Activated effector memory CD4-positive, alpha-beta T cell treated with Interleukin-2 at 50 U/mL for 16 hours (primary cell): ENCODE measurements around the gene FAM89A.
A peak's percentile ranks its signal among the peaks of the same experiment; 100 is the strongest.

Experiments used
- DNase-seq: peaks from one replicate; pipeline ENCODE4 v3.0.0-alpha.2; 2020

Gene FAM89A

DNA sequence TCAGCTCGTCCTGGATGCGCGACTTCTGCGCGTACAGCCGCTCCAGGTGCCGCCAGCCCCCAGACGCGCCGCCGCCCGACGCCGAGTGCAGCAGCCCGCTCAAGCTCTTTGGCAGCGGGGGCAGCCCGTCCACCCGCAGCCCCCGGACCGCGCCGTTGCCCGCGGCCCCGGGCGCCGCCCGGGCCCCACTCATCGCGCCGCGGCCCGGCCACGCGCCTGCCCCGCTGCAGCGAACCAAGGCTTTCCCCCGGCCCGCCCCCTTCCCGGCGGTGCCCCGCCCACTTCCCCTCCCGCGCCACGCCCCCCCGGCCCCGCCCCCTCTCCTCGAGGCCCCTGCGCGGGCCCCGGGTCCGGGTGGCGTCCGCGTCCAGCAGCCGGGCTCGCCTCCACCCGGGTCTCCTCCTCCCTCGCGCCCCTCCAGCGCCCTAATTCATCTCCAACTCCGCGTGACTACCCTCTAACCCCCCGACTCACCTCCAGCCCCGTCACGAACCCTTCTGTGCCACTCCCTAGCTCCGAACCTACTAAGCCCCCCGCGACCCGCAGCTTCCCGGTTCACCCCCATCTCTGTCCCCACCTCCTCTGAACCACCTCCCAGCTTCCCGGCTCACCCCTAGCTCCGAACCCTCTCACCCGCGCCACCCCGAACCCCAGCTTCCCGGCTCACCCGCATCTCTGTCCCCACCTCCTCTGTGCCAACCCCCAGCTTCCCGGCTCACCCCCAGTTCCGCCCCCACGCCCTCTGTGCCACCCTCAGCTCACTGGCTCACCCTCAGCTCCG lies at the start of gene FAM89A:
Gene FAM89A (minus strand): TSS at position 236 of the 781 bp plus-strand sequence. CDS start 43 bp downstream, at position 193.
- peak; percentile 63 for DNase-seq

GRCh38 chr1:231084353-231084752 lies 44.3 kb upstream of the FAM89A start:
- DNase-seq: no peak

- DNase-seq: no peak
Observed at GRCh38 chr1:231079163-231079562, 39.1 kb upstream of the FAM89A start.

GRCh38 chr1:231078250-231078649 lies 38.2 kb upstream of the FAM89A start:
- no peak for DNase-seq

- no peak for DNase-seq
Observed at GRCh38 chr1:231076802-231077201, 36.7 kb upstream of the FAM89A start.

DNA sequence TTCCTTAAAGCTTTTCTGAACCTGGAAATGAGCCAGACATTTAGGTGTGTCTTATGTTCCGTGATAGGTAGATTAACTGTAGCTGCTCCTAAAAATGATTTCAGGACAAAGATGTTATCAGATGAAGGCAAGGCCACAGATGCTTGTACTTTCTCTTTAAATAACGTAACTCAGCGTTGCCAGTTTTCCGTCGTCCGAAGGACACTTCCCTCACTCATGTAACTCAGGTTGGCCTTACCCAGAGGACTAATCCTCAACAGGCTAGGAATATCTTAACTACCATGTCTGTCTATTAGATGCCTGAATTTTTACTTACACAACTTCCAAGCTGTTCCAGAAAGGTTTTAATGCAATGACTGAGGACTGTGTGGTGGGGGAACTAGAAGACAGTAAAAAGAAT lies 35.4 kb upstream of the FAM89A start:
- DNase-seq: no peak

DNA sequence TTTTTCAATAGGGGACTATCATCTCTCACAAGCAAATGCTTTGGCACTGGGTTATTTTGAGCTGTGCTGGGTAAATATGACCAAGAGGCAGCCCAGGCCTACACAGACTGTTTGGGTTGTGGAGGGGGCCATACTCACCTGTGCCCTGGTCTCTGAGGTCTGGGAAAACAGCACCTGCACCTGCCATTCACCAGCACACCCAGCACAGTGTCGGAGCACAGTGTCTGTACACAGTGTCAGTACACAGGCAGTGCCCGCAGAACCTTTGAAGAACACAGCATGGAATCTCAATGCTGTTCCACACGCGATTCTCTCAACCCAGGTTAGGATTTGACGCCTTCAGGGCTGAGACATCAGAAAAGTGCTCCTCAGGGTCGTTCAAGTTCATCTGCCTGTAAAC lies 35.0 kb upstream of the FAM89A start:
- DNase-seq: no peak

DNA sequence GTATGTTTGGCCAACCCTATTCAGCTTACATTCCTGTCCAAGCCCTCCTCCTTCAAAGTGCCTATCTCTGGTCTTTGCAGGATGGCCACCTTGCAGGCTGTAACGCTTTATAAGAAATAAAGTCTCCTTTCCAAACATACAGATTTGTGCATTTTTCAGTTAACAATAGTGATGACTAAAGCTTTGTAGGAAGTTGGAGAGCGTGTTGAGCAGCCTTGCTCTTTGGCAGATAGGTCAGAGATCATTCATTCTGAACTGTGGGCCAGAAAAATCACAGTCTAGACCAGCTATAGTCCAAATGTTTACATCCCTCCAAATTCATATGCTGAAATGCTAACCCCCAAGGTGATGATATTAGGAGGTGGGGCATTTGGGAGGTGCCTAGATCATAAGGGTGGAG lies 34.0 kb upstream of the FAM89A start:
- DNase-seq: no peak

GRCh38 chr1:231073331-231073730 lies 33.3 kb upstream of the FAM89A start:
- no peak for DNase-seq

GRCh38 chr1:231072502-231073094 lies 32.5 kb upstream of the FAM89A start:
- DNase-seq: no peak

GRCh38 chr1:231072041-231072440 lies 32.0 kb upstream of the FAM89A start:
- DNase-seq: no peak

- no peak for DNase-seq
Observed at GRCh38 chr1:231070758-231071444, 30.8 kb upstream of the FAM89A start.

DNA sequence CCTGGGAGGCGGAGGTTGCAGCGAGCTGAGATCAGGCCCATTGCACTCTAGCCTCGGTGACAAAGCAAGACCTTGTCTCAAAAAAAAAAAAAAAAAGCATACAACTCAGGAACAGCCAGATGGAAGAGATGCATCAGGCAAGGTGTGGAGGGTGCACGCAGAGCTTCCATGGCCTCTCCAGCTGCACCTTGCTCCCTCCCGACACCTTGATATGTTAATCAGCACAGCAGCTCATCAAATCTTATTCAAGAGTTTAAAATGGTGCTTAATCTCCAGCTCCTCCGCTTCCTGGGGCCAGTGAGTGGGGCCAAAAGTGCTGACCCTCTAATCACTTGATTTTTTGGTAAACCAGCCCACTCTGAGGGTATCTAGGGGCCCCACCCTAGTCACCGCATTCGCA lies 29.3 kb upstream of the FAM89A start:
- no peak for DNase-seq

DNA sequence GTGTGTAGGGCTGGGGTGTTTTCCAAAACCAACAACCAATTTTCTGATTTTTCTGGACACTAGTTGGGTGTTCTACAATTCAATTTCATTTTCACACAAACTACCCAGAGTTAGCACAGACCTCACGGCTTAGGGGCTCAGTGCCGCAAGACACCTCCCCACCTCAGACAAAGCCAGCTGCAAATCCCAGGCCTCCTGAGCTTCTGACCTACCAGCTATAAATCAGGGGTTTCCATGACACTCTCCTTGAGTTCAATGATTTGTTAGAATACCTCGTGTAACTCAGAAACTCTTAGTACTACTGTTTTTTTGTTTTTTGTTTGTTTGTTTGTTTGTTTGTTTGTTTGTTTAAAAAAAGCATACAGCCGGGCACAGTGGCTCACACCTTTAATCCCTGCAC lies 28.7 kb upstream of the FAM89A start:
- no peak for DNase-seq

DNA sequence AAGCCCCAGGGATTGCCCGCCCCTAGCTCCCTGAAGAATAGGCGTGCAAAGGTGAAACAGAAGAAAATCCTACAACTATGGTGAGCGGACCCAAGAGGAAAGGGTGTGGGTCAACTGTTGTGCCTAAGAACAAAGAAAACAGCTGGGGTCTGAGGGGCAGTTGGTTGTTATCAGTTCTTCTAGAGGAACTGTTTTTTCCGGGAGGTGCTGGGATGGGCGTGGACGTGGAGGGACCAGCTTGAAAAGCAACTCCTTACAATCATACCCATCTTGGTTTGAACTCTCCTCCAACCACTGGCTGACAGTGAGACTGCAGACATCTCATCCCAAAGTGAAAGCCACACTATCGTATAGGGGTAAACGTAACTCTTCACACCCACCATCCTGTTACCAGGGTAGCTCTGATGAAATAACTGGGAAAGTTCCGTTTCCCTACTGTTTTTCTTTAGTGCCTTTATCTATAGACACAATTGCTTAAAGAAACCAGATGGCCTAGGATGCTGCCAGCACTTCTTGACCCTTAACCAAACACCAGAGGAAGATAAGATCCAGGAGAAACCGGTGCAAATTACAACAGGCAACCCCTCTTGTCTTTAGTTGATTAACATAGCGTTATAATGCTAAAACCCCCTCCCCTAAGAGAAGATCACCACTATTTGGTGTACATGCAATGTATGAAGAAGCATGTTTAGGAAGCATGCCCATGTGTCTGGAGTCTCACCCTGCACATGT lies 25.6 kb upstream of the FAM89A start:
- no peak for DNase-seq

GRCh38 chr1:231064418-231064817 lies 24.4 kb upstream of the FAM89A start:
- DNase-seq: no peak

DNA sequence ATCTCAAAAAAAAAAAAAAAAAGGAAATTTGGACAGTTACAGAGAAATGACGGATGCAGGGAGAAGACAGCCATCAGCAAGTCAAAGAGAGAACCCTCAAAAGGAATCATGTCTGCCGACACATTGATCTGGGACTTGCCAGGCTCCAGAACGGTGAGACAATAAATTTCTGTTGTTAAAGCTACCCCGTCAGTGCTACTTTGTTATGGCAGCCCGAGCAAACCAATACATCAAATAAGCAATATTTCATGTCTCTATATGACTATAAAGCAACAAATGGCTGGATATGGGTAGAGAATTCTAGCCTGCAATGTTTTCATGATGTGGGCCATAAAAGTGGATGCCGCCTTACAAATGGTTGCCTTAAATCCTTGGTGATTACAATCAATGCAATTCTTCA lies 23.3 kb upstream of the FAM89A start:
- no peak for DNase-seq

- no peak for DNase-seq
Observed at GRCh38 chr1:231062500-231063270, 22.6 kb upstream of the FAM89A start.

- no peak for DNase-seq
Observed at GRCh38 chr1:231059566-231060193, 19.6 kb upstream of the FAM89A start.

- no peak for DNase-seq
Observed at GRCh38 chr1:231058416-231059109, 18.5 kb upstream of the FAM89A start.

DNA sequence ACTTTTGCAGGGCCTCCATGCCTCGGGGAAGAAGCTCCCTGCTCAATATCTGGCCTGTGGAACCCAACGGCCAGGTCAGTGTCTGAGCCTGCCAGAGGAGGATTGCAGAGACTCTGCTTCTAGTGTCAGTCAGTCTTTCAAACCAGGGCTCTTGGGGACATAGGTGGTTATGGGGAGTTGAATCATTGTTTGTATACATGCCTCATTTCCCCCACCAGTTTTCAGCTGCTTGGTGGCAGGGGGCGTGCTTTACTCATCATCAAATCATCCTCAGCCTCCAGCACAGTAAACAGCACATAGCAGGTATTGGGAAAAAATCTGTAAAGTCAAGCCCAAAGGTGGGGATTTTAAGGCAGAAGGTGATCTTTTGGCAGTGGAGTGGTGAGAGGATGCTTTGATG lies 17.4 kb upstream of the FAM89A start:
- no peak for DNase-seq
